ENCODE measurements around the gene SP1. TPM values are rescaled to one million over a fixed set of nuclear protein-coding genes. Genes with fewer than 3 reads are reported as not detected.

SP1 gene
- total RNA-seq, 1 donor from 2014 or later = 69.5 TPM

- peak overlapping the region; percentile 98 for H3K4me3 Mint-ChIP-seq (ENCODE audit: unreplicated experiment)
- no peak for TF ChIP-seq CTCF (IDR thresholded peaks at IDR 0.05; ENCODE audit: unreplicated experiment)
- H3K4me1 Mint-ChIP-seq (ENCODE audit: unreplicated experiment) = peaks cover 23% of the 10 kb centered on the region
- DNase-seq (ENCODE audit: low spot score) = peak; percentile 78
- no peaks in the 10 kb centered on the region for H3K9me3 Mint-ChIP-seq (ENCODE audit: unreplicated experiment)
- H3K36me3 Mint-ChIP-seq (ENCODE audit: low read depth, unreplicated experiment) = peaks cover 33% of the 10 kb centered on the region
- peak overlapping the region; percentile 98 for H3K27ac Mint-ChIP-seq (ENCODE audit: unreplicated experiment)
- H3K27me3 Mint-ChIP-seq (ENCODE audit: unreplicated experiment) = peaks cover 12% of the 10 kb centered on the region
Measured at GRCh38 chr12:53452159-53453077, 72.4 kb downstream of the SP1 start.

- no peak for DNase-seq (ENCODE audit: low spot score)
- Mint-ChIP-seq H3K27me3 (ENCODE audit: unreplicated experiment) (peaks cover 10% of the 10 kb centered on the region), H3K9me3 (ENCODE audit: unreplicated experiment) (no peaks in the 10 kb centered on the region), H3K36me3 (ENCODE audit: low read depth, unreplicated experiment) (peaks cover 39% of the 10 kb centered on the region), H3K4me1 (ENCODE audit: unreplicated experiment) (peaks cover 24% of the 10 kb centered on the region), H3K27ac (ENCODE audit: unreplicated experiment) (no peak overlapping the region), H3K4me3 (ENCODE audit: unreplicated experiment) (peak overlapping the region; percentile 98)
- TF ChIP-seq CTCF (IDR thresholded peaks at IDR 0.05; ENCODE audit: unreplicated experiment) = no peak
Measured at GRCh38 chr12:53453953-53454640, 74.1 kb downstream of the SP1 start.

DNA sequence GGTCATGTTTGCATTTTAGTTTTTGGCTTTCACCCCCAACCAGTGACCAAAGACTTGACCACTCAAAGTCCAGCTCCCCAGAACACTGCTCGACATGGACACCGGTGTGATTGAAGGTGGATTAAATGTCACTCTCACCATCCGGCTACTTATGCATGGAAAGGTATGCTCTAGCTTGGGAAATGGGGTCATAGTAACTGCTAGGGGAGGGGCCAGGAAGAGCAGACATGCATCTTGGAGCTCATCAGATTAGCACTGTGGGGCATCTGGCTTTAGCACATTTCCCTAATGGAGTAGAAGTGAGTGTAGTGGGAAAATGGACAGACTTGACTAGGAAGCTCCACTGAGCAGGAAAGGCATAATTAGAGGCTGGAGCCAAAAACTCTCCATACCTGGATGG lies 74.7 kb downstream of the SP1 start:
- peak overlapping the region; percentile 44 for H3K4me3 Mint-ChIP-seq (ENCODE audit: unreplicated experiment)
- peaks cover 25% of the 10 kb centered on the region for H3K4me1 Mint-ChIP-seq (ENCODE audit: unreplicated experiment)
- H3K9me3 Mint-ChIP-seq (ENCODE audit: unreplicated experiment) = no peaks in the 10 kb centered on the region
- no peak for DNase-seq (ENCODE audit: low spot score)
- TF ChIP-seq CTCF (IDR thresholded peaks at IDR 0.05; ENCODE audit: unreplicated experiment) = no peak
- peak overlapping the region; percentile 39 for H3K27ac Mint-ChIP-seq (ENCODE audit: unreplicated experiment)
- peaks cover 10% of the 10 kb centered on the region for H3K27me3 Mint-ChIP-seq (ENCODE audit: unreplicated experiment)
- H3K36me3 Mint-ChIP-seq (ENCODE audit: low read depth, unreplicated experiment) = peaks cover 41% of the 10 kb centered on the region

DNA sequence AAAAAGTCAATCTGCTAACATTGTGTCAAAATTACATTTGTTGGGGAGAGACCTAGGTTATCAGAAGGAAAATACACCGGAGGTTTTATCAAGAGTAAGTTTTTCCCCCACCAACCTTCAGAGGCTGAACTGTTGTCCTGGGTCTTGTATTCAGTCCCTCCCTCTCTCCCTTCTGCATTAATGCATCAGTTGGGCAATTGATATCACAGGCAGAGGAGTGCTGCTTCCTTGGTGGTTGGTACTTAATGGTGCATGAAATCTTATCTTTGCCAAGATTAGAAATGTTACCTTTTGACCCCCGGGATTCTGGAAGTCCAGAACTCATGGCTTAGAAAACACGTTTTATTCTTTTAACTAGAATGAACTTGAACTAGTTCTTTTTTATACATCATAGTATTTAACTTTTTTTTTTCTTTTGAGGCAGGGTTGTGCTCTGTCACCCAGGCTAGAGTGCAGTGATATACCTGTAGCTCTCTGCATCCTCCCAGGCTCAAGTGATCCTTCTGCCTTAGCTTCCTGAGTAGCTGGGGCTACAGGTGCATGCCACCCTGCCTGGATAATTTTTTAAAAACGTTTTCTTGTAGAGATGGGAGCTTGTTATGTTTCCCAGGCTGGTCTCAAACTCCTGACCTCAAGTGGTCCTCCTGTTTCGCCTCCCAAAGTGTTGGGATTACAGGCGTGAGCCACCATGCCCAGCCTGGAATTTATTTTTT lies 76.8 kb downstream of the SP1 start:
- no peak for DNase-seq (ENCODE audit: low spot score)
- no peak overlapping the region for H3K27ac Mint-ChIP-seq (ENCODE audit: unreplicated experiment)
- no peak for TF ChIP-seq CTCF (IDR thresholded peaks at IDR 0.05; ENCODE audit: unreplicated experiment)
- H3K4me3 Mint-ChIP-seq (ENCODE audit: unreplicated experiment) = peak overlapping the region; percentile 23
- H3K36me3 Mint-ChIP-seq (ENCODE audit: low read depth, unreplicated experiment) = peaks cover 54% of the 10 kb centered on the region
- peaks cover 29% of the 10 kb centered on the region for H3K4me1 Mint-ChIP-seq (ENCODE audit: unreplicated experiment)
- H3K27me3 Mint-ChIP-seq (ENCODE audit: unreplicated experiment) = peaks cover 7% of the 10 kb centered on the region
- H3K9me3 Mint-ChIP-seq (ENCODE audit: unreplicated experiment) = no peaks in the 10 kb centered on the region
